Glomerular visceral epithelial cell (primary cell): ENCODE measurements around the gene TYMP.
"Not testable (repeated sequence)": the region's sequence is repeated elsewhere in the genome, so short reads cannot be mapped to it uniquely, and the experiment has no call there.

Experiments used
- DNase-seq: peaks from one replicate; pipeline ENCODE4 v3.0.0-alpha.2; 2016; ENCODE audit errors: extremely low spot score

Gene TYMP

GRCh38 chr22:50524676-50525103, 5.1 kb downstream of the TYMP start:
- DNase-seq: peak; percentile 25

GRCh38 chr22:50523806-50524675, 5.8 kb downstream of the TYMP start:
- DNase-seq: no peak

- DNase-seq: no peak
Measured at GRCh38 chr22:50523458-50523805, 6.4 kb downstream of the TYMP start.

GRCh38 chr22:50522806-50523438, 6.9 kb downstream of the TYMP start:
- DNase-seq: no peak

DNA sequence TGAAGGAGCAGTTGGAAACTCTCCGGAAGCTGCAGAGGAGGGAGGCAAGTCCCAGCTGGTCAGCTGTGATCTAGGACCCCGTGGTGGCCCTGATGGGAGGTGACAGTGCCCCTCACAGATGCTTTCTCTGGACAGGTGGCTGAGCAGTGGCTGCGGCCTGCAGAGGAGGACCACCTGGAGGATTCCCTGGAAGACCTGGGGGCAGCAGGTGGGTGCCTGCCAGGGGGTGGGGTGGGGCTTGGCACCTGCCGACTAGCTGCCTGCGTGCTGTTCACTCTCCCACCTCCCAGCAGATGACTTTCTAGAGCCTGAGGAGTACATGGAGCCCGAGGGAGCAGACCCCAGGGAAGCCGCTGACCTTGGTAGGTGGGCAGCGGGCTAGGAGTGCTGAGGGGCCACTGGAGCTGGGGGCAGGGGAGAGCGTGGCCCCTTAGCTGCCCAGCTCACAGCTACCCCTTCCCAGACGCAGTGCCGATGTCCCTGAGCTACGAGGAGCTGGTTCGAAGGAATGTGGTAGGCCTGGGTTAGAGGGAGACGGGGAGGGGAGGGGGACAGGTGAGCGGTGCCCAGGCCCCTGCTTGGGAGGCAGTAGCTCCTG, 7.5 kb downstream of the TYMP start:
- DNase-seq: no peak

DNA sequence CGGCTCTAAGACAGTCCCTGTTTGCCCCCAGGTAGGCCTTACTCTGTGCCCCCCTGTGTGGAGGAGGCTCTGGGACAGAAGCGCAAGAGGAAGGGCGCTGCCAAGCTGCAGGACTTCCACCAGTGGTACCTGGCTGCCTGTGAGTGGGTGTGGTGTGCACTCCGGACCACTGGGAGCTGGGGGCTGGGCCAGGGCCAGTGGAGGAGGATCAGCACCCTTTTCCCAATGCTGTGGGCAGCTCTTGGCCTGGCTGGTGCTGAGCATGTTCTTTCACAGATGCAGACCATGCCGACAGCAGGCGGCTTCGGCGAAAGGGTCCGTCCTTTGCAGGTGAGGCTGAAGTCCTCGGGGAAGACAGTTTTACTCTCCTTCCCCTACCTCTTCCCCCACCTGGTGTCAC, 8.1 kb downstream of the TYMP start:
- no peak for DNase-seq

DNA sequence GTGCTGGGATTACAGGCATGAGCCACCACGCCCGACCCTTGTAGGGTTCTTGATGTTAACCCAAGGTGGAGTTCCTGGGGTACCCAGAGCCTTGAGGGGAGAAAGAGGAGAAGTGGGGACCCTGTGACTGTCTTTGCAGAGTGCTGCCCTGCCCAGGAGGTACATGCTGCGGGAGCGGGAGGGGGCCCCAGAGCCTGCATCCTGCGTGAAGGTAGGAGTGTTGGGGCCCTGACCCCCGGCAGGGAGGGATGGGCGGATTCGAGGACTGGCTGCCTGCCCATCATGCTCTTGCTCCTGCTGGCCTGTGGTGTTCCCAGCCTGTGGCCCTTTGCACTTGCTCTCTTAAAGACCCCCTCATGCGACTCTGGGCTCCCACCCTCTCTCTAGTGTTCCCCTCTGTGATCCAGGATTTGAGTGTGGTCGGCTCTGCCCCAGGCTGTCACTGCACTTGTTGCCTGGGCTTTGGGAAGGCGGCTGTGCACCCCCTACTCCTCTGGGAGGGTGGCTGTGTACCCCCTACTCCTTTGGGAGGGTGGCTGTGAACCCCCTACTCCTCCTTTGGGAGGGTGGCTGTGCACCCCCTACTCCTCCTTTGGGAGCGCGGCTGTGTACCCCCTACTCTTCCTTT, 8.9 kb downstream of the TYMP start:
- no peak for DNase-seq

GRCh38 chr22:50520184-50520583, 9.6 kb downstream of the TYMP start:
- DNase-seq: not testable (repeated sequence)

DNA sequence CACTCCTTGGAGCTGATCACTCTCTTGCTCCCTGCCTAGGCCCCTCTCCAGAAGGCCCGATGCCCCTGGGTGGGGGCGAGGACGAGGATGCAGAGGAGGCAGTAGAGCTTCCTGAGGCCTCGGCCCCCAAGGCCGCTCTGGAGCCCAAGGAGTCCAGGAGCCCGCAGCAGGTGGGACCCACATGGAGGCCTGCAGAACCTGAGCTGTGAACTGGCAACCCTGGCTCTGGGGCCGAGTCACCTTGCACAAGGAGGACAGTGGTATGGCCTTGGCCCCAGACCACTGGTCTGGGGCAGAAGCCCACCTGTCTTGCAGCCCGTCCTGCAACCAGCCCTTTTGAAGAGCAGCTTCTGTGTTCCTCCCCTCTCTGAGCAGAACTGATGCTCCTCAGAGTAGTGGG, 10.7 kb downstream of the TYMP start:
- no peak for DNase-seq

GRCh38 chr22:50518606-50519005, 11.2 kb downstream of the TYMP start:
- DNase-seq: no peak

GRCh38 chr22:50517495-50518260, 12.1 kb downstream of the TYMP start:
- DNase-seq: no peak

DNA sequence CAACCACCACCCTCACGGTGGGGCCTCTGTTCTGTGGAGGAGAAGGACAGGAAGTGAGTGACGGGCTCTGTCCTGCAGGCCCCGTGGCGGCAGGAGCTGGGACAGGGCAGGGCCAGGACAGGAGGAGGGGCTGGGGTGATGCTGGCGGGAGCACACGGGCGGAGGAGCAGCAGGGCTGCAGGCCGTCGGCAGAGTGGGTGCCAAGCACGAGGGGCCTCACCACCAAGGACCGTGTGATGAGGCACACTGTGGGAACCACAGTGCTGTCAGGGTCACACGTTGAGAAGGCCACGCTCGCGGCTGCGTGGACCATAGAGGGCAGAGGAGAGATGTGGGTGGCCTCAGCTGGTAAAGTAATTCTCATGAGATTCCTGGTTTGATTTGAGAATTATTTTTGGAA, 12.9 kb downstream of the TYMP start:
- no peak for DNase-seq

DNA sequence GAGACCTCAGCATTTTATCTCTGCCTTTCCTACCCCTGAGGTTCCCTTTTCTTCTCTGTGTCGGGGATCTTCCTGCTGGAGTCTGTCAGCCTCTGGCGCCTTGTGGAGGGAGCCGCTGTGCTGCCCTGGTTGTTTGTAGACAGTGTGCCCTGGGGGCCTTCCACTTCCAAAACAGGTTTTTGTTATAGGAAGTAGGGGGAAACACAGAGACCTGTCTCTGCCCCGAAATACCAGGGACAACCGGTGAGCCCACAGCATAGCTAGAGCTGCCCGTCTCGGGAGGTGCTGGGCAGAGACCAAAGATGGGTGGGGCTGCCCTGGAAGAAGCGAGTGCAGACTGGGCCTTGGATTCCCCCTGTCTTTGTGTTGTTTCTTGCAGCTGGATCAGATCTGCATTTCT, 13.7 kb downstream of the TYMP start:
- DNase-seq: no peak

DNA sequence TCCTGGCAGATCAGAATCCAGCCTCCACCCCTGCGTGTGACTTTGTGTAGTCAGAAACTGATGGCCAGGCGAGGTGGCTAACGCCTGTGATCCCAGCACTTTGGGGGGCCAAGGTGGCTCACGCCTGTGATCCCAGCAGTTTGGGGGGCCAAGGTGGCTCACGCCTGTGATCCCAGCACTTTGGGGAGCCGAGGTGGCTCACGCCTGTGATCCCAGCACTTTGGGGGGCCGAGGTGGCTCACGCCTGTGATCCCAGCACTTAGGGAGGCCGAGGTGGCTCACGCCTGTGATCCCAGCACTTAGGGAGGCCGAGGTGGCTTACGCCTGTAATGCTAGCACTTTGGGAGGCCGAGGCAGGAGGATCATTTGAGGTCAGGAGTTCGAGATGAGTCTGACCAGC, 16.6 kb downstream of the TYMP start:
- no peak for DNase-seq

DNA sequence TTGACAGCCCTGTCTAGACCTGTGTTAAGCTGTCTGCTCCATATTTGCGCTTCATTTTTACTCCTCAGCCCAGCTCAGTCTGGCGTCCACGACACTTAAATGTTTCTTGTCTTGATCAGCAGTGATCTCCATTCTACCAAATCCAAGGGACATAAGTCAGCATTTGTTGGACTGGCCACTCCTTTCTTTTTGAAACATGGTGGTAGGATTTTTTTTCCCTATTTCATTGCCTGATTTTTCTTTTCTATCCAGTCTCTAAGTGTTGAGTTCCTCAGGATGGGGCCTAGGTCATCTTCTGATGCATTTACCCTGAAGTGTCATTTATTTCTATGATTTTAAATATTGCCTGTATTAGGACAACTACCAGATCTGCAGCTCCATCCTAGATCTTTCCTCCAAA, 20.9 kb downstream of the TYMP start:
- DNase-seq: no peak

DNA sequence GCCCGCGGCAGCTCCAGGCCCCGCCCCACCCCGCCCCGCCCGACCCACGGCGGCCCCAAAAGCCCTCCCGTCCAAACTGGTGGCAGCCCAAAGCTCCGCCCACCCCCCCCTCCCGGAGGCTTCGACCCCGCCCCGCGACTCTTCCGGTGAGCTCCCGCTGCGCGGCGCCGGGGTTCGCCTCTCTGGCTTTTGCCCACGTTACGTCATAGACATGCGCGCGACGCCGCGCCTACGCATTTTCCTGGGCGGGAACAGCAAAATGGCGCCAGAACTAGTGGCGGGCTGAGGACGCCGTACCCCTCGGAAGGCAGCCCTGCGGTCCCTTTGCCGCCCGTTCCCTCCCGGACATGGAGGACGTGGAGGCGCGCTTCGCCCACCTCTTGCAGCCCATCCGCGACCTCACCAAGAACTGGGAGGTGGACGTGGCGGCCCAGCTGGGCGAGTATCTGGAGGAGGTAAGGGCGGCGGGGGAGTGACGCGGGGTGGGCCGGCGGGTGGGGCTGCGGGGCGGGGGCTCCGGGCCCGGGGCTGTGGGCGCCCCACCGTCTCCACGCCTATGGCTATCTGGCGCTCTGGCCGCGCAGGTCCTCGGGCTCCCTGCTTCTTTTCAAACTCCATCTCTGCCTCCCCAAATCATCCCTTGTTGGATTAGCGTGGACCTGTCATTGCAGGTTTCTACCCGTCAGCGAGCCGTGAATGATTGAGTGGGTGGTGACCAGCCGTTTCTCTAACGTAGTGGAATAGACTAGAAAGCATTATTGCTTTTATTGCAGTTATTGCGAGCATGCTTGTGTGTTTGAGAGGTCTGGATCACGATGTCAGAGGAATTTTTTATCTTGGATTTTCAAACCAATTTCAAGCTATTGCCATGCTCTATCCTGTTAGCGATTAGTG, 21.6 kb downstream of the TYMP start, which contains the start of gene NCAPH2:
TSS of gene NCAPH2 (plus strand) at position 234 of the 894 bp plus-strand sequence. CDS start at position 348, 114 bp downstream.
- peak; percentile 97 for DNase-seq

- no peak for DNase-seq
Measured at GRCh38 chr22:50507421-50507990, 22.3 kb downstream of the TYMP start, which contains the start of gene LMF2. LMF2 (minus strand) TSS chr22:50507702; CDS start chr22:50507675, 27 bp downstream.

- no peak for DNase-seq
Measured at GRCh38 chr22:50506611-50507420, 23.0 kb downstream of the TYMP start.
